ENCODE data around the gene GRIK4. TPM values are rescaled to one million over a fixed set of nuclear protein-coding genes. Genes with fewer than 3 reads are reported as not detected.

Gene GRIK4
- total and polyA plus RNA-seq, 2 donors (not counting 3 experiments of a cell fraction or from before 2014, with no cell fraction given): 0.81 to 1.6 TPM

GRCh38 chr11:120595557-120595956 is 84.0 kb downstream of the GRIK4 start:
- H3K9ac ChIP-seq (replicated peaks; ENCODE audit: extremely low read depth, insufficient read depth, low read length): no peak overlapping the region
- H3K9me3 ChIP-seq (replicated peaks; ENCODE audit: control insufficient read depth, insufficient read depth, low read length): no peaks in the 10 kb centered on the region
- DNase-seq (ENCODE audit: low read depth, low spot score): no peak
- no peak overlapping the region for H2AFZ ChIP-seq (ENCODE audit: low read depth, low read length)
- TF ChIP-seq FOS (IDR thresholded peaks at IDR 0.05; ENCODE audit: borderline replicate concordance, insufficient read depth, low read length): no peak
- no peak for TF ChIP-seq POLR2AphosphoS5 (IDR thresholded peaks at IDR 0.05; ENCODE audit: insufficient read depth, low read depth, low read length)
- TF ChIP-seq POLR2A (IDR thresholded peaks at IDR 0.05; ENCODE audit: low read depth, low read length): no peak
- ChIA-PET POLR2A (no interaction called here), CTCF (no interaction called here)
- intact Hi-C loops (cut with micrococcal nuclease): no loop called here
- H3K27me3 ChIP-seq (ENCODE audit: control insufficient read depth in 2 of 2, insufficient read depth in 2 of 2, low read length in 2 of 2): no peaks in the 10 kb centered on the region
- H3K36me3 ChIP-seq (ENCODE audit: control insufficient read depth in 2 of 2, extremely low read depth in 1 of 2, insufficient read depth in 2 of 2, low read length in 2 of 2): no peaks in the 10 kb centered on the region
- H3K9me1 ChIP-seq (replicated peaks; ENCODE audit: control insufficient read depth, extremely low read depth, insufficient read depth, low read length): no peaks in the 10 kb centered on the region
- H3K27ac ChIP-seq (ENCODE audit: insufficient read depth, low read depth, low read length): no peak overlapping the region
- no peak overlapping the region for H3K4me2 ChIP-seq (ENCODE audit: insufficient read depth, low read length)
- H3K79me2 ChIP-seq (ENCODE audit: control insufficient read depth, insufficient read depth, low read length): no peaks in the 10 kb centered on the region
- H3K4me3 ChIP-seq (replicated peaks in 1 of 3; ENCODE audit: insufficient read depth in 1 of 3, low read depth in 1 of 3, low read length in 3 of 3): no peak overlapping the region
- H3K4me1 ChIP-seq (ENCODE audit: control insufficient read depth, extremely low read depth, insufficient read depth, low read length): no peaks in the 10 kb centered on the region
- no peak for FAIRE-seq
- no TSS peak for BruUV-seq (replicated peaks)
- dilution Hi-C loops (cut with MboI; ENCODE audit: extremely low pct_ligation_motif_present, low sequenced_read_pairs): no loop called here
- no peaks in the 10 kb centered on the region for H4K20me1 ChIP-seq (replicated peaks; ENCODE audit: control insufficient read depth, extremely low read depth, insufficient read depth, low read length)

GRCh38 chr11:120597250-120598215 is 86.0 kb downstream of the GRIK4 start:
- no peak overlapping the region for H3K4me2 ChIP-seq (ENCODE audit: insufficient read depth, low read length)
- TF ChIP-seq EZH2 (IDR thresholded peaks at IDR 0.05; ENCODE audit: borderline replicate concordance, low read depth, low read length, severe bottlenecking) (no peak), MAX (IDR thresholded peaks at IDR 0.05; ENCODE audit: insufficient read depth, insufficient read length) (no peak), MYC (IDR thresholded peaks at IDR 0.05; ENCODE audit: low read depth, low read length) (no peak), POLR2A (IDR thresholded peaks at IDR 0.05; ENCODE audit: low read depth, low read length) (no peak), FOS (IDR thresholded peaks at IDR 0.05; ENCODE audit: borderline replicate concordance, insufficient read depth, low read length) (no peak), POLR2AphosphoS5 (IDR thresholded peaks at IDR 0.05; ENCODE audit: insufficient read depth, low read depth, low read length) (no peak), JUN (IDR thresholded peaks at IDR 0.05; ENCODE audit: borderline replicate concordance, insufficient read depth, insufficient read length, low read depth) (no peak), GATA2 (IDR thresholded peaks at IDR 0.05; ENCODE audit: insufficient read depth, insufficient read length, low read depth, low read length) (no peak), CTCF (IDR thresholded peaks at IDR 0.05; ENCODE audit: extremely low read depth in 1 of 2, insufficient read depth in 1 of 2, low read depth in 1 of 2, low read length in 2 of 2) (no peak)
- FAIRE-seq (no peak), DNase-seq (ENCODE audit: low read depth, low spot score) (no peak)
- H4K20me1 ChIP-seq (replicated peaks; ENCODE audit: control insufficient read depth, extremely low read depth, insufficient read depth, low read length): no peaks in the 10 kb centered on the region
- no TSS peak for BruUV-seq (replicated peaks)
- no peaks in the 10 kb centered on the region for H3K9me3 ChIP-seq (replicated peaks; ENCODE audit: control insufficient read depth, insufficient read depth, low read length)
- H3K27ac ChIP-seq (ENCODE audit: insufficient read depth, low read depth, low read length): no peak overlapping the region
- no peaks in the 10 kb centered on the region for H3K27me3 ChIP-seq (ENCODE audit: control insufficient read depth in 2 of 2, insufficient read depth in 2 of 2, low read length in 2 of 2)
- no peaks in the 10 kb centered on the region for H3K79me2 ChIP-seq (ENCODE audit: control insufficient read depth, insufficient read depth, low read length)
- no peak overlapping the region for H3K4me3 ChIP-seq (replicated peaks in 1 of 3; ENCODE audit: insufficient read depth in 1 of 3, low read depth in 1 of 3, low read length in 3 of 3)
- ChIA-PET POLR2A (no interaction called here), CTCF (no interaction called here)
- intact Hi-C loops (cut with micrococcal nuclease): no loop called here
- no peak overlapping the region for H2AFZ ChIP-seq (ENCODE audit: low read depth, low read length)
- dilution Hi-C loops (cut with MboI; ENCODE audit: extremely low pct_ligation_motif_present, low sequenced_read_pairs): no loop called here
- no peaks in the 10 kb centered on the region for H3K36me3 ChIP-seq (ENCODE audit: control insufficient read depth in 2 of 2, extremely low read depth in 1 of 2, insufficient read depth in 2 of 2, low read length in 2 of 2)
- no peak overlapping the region for H3K9ac ChIP-seq (replicated peaks; ENCODE audit: extremely low read depth, insufficient read depth, low read length)
- H3K4me1 ChIP-seq (ENCODE audit: control insufficient read depth, extremely low read depth, insufficient read depth, low read length): no peaks in the 10 kb centered on the region
- no peaks in the 10 kb centered on the region for H3K9me1 ChIP-seq (replicated peaks; ENCODE audit: control insufficient read depth, extremely low read depth, insufficient read depth, low read length)
